ENCODE data around the gene GPS2. TPM values are rescaled to one million over a fixed set of nuclear protein-coding genes. Genes with fewer than 3 reads are reported as not detected.
"Not testable (repeated sequence)": the region's sequence is repeated elsewhere in the genome, so short reads cannot be mapped to it uniquely, and the experiment has no call there.

The GPS2 gene
- total RNA-seq, 1 donor: 48.1 TPM

- H3K27ac ChIP-seq (ENCODE audit: low read depth, low read length): no peak overlapping the region
- H3K4me1 ChIP-seq (ENCODE audit: insufficient read depth, low read length): no peaks in the 10 kb centered on the region
- H3K36me3 ChIP-seq (ENCODE audit: insufficient read depth, low read length): no peaks in the 10 kb centered on the region
- peaks cover 50% of the 10 kb centered on the region for H3K27me3 ChIP-seq (ENCODE audit: insufficient read depth, low read length)
- no peak for TF ChIP-seq CTCF (IDR thresholded peaks at IDR 0.05; ENCODE audit: extremely low read depth, low read depth, low read length)
- no peak overlapping the region for H3K4me3 ChIP-seq (ENCODE audit: insufficient read depth, low read length)
- H3K9me3 ChIP-seq (ENCODE audit: low read depth, low read length): no peaks in the 10 kb centered on the region
- H3K4me2 ChIP-seq (ENCODE audit: insufficient read depth, low read length): no peak overlapping the region
- DNase-seq (ENCODE audit: insufficient read length, low spot score, missing footprints): peak; percentile 74
- no peak overlapping the region for H2AFZ ChIP-seq (ENCODE audit: low read length)
- H4K20me1 ChIP-seq (ENCODE audit: insufficient read depth, low read length): no peaks in the 10 kb centered on the region
- no peaks in the 10 kb centered on the region for H3K79me2 ChIP-seq (ENCODE audit: insufficient read depth, low read length)
Measured at GRCh38 chr17:7340179-7340578, 25.0 kb upstream of the GPS2 start.

- H3K27me3 ChIP-seq (ENCODE audit: insufficient read depth, low read length): peaks cover 43% of the 10 kb centered on the region
- not testable (repeated sequence) for H3K27ac ChIP-seq (ENCODE audit: low read depth, low read length); H3K4me1 ChIP-seq (ENCODE audit: insufficient read depth, low read length); H3K4me2 ChIP-seq (ENCODE audit: insufficient read depth, low read length); H4K20me1 ChIP-seq (ENCODE audit: insufficient read depth, low read length); H2AFZ ChIP-seq (ENCODE audit: low read length); H3K36me3 ChIP-seq (ENCODE audit: insufficient read depth, low read length); H3K4me3 ChIP-seq (ENCODE audit: insufficient read depth, low read length); H3K79me2 ChIP-seq (ENCODE audit: insufficient read depth, low read length); DNase-seq (ENCODE audit: insufficient read length, low spot score, missing footprints); H3K9me3 ChIP-seq (ENCODE audit: low read depth, low read length)
Measured at GRCh38 chr17:7337600-7337999, 22.4 kb upstream of the GPS2 start.

GRCh38 chr17:7336240-7337175 lies 21.3 kb upstream of the GPS2 start, which contains the start of gene ACAP1:
TSS of gene ACAP1 (plus strand) at chr17:7336529. CDS start at chr17:7336735, 206 bp downstream.
- H3K9me3 ChIP-seq (ENCODE audit: low read depth, low read length): no peaks in the 10 kb centered on the region
- TF ChIP-seq CTCF (IDR thresholded peaks at IDR 0.05; ENCODE audit: extremely low read depth, low read depth, low read length): no peak
- H3K27ac ChIP-seq (ENCODE audit: low read depth, low read length): no peak within 1 kb of the TSS
- H4K20me1 ChIP-seq (ENCODE audit: insufficient read depth, low read length): no peaks in the 10 kb centered on the region
- peaks cover 34% of the 10 kb centered on the region for H3K27me3 ChIP-seq (ENCODE audit: insufficient read depth, low read length)
- no peaks in the 10 kb centered on the region for H3K4me1 ChIP-seq (ENCODE audit: insufficient read depth, low read length)
- H2AFZ ChIP-seq (ENCODE audit: low read length): no peak within 1 kb of the TSS
- peak; percentile 27 for DNase-seq (ENCODE audit: insufficient read length, low spot score, missing footprints)
- no peaks in the 10 kb centered on the region for H3K36me3 ChIP-seq (ENCODE audit: insufficient read depth, low read length)
- H3K4me3 ChIP-seq (ENCODE audit: insufficient read depth, low read length): no peak within 1 kb of the TSS
- no peaks in the 10 kb centered on the region for H3K79me2 ChIP-seq (ENCODE audit: insufficient read depth, low read length)
- H3K4me2 ChIP-seq (ENCODE audit: insufficient read depth, low read length): no peak within 1 kb of the TSS

- not testable (repeated sequence) for H4K20me1 ChIP-seq (ENCODE audit: insufficient read depth, low read length); H3K79me2 ChIP-seq (ENCODE audit: insufficient read depth, low read length); DNase-seq (ENCODE audit: insufficient read length, low spot score, missing footprints); H3K4me2 ChIP-seq (ENCODE audit: insufficient read depth, low read length); H3K36me3 ChIP-seq (ENCODE audit: insufficient read depth, low read length); H2AFZ ChIP-seq (ENCODE audit: low read length); H3K4me1 ChIP-seq (ENCODE audit: insufficient read depth, low read length); H3K9me3 ChIP-seq (ENCODE audit: low read depth, low read length); H3K4me3 ChIP-seq (ENCODE audit: insufficient read depth, low read length); H3K27ac ChIP-seq (ENCODE audit: low read depth, low read length)
- H3K27me3 ChIP-seq (ENCODE audit: insufficient read depth, low read length): peaks cover 26% of the 10 kb centered on the region
Measured at GRCh38 chr17:7335765-7336164, 20.6 kb upstream of the GPS2 start.
